NOMO-1 (cell line): Measurements from ENCODE around the gene AKR1E2.

Source experiments
- DNase-seq, 2 experiments: peaks; one replicate each; lab custom pipeline; 2025; ENCODE audit not compliant: unreplicated experiment in 2 of 2; lab: John Stamatoyannopoulos, UW

The AKR1E2 gene

GRCh38 chr10:4889959-4890358, 64.0 kb downstream of the AKR1E2 start:
- DNase-seq = no peak

GRCh38 chr10:4892681-4893080, 66.7 kb downstream of the AKR1E2 start:
- no peak for DNase-seq

- no peak for DNase-seq
Observed at GRCh38 chr10:4894335-4894734, 68.3 kb downstream of the AKR1E2 start.
